Measurements from ENCODE around the gene FBRS. TPM values are rescaled to one million over a fixed set of nuclear protein-coding genes. Genes with fewer than 3 reads are reported as not detected.
"Not testable (repeated sequence)": the region's sequence is repeated elsewhere in the genome, so short reads cannot be mapped to it uniquely, and the experiment has no call there.

Gene FBRS
- total and polyA plus RNA-seq, 2 donors = 19.0 to 60.8 TPM

GRCh38 chr16:30621765-30622164, 36.5 kb upstream of the FBRS start:
- DNase-seq (ENCODE audit: low read depth in 6 of 9, low spot score in 9 of 9) = no peak
- H3K4me1 ChIP-seq (ENCODE audit: control insufficient read depth in 2 of 2, insufficient read depth in 2 of 2, low read length in 2 of 2) = no peaks in the 10 kb centered on the region
- no peak overlapping the region for H3K27ac ChIP-seq (ENCODE audit: low read depth in 1 of 2, low read length in 1 of 2)
- H3K4me3 ChIP-seq (ENCODE audit: low read length in 2 of 2) = no peak overlapping the region
- H3K27me3 ChIP-seq (ENCODE audit: control insufficient read depth in 2 of 2, insufficient read depth in 1 of 2, low read length in 1 of 2) = no peaks in the 10 kb centered on the region
- no peaks in the 10 kb centered on the region for H3K36me3 ChIP-seq (ENCODE audit: control insufficient read depth in 2 of 2, insufficient read depth in 2 of 2, low read length in 1 of 2)
- WGBS = 91% methylated on average over 5 of the region's 5 CpGs
- H3K9me3 ChIP-seq (ENCODE audit: control insufficient read depth in 2 of 2, insufficient read depth in 1 of 2, low read length in 1 of 2) = peaks cover 0 to 11% of the 10 kb centered on the region in 2 donors

DNA sequence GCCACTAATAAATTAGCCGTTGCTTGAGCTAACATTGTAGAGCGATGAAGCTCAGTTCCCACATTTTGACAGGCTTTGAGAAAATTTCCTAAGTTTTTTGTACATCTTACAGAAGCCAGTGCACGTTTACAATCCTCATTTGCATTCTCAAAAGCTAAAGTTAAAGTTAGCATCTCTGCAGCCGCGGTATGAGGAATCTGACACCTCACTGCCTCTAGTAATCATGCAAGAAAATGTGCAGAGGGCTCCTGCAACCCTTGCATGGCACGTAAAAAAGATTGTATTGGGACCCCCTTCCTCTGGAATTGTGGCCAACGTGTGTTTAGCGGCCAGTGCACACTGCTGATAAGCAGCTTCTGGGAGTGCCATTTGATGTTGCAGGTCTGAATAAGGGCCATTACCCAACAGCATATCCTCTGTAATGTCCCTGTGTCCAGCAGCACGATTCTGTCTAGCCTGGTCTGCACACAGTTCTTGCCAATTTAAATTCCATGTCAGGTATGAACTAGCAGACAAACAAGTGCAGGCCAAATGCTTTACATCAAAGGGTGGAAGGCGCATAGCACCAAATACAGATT, 35.7 kb upstream of the FBRS start:
- WGBS = 79% methylated on average over 10 of the region's 10 CpGs
- no peak for DNase-seq (ENCODE audit: low read depth in 6 of 9, low spot score in 9 of 9)
- H3K4me1 ChIP-seq (ENCODE audit: control insufficient read depth in 2 of 2, insufficient read depth in 2 of 2, low read length in 2 of 2) = no peaks in the 10 kb centered on the region

GRCh38 chr16:30623536-30624283, 34.5 kb upstream of the FBRS start:
- Histone ChIP-seq H3K27ac (ENCODE audit: low read depth in 1 of 2, low read length in 1 of 2) (no peak overlapping the region), H3K4me1 (ENCODE audit: control insufficient read depth in 2 of 2, insufficient read depth in 2 of 2, low read length in 2 of 2) (peaks cover 0 to 3% of the 10 kb centered on the region in 2 donors), H3K4me3 (ENCODE audit: low read length in 2 of 2) (no peak overlapping the region), H3K36me3 (ENCODE audit: control insufficient read depth in 2 of 2, insufficient read depth in 2 of 2, low read length in 1 of 2) (no peaks in the 10 kb centered on the region), H3K27me3 (ENCODE audit: control insufficient read depth in 2 of 2, insufficient read depth in 1 of 2, low read length in 1 of 2) (no peaks in the 10 kb centered on the region), H3K9me3 (ENCODE audit: control insufficient read depth in 2 of 2, insufficient read depth in 1 of 2, low read length in 1 of 2) (peaks cover 0 to 11% of the 10 kb centered on the region in 2 donors)
- WGBS = 82% methylated on average over 11 of the region's 11 CpGs
- no peak for DNase-seq (ENCODE audit: low read depth in 6 of 9, low spot score in 9 of 9)

More for the DNA sequence above, 35.7 kb upstream of the FBRS start:
- peaks cover 0 to 11% of the 10 kb centered on the region in 2 donors for H3K9me3 ChIP-seq (ENCODE audit: control insufficient read depth in 2 of 2, insufficient read depth in 1 of 2, low read length in 1 of 2)
- H3K27ac ChIP-seq (ENCODE audit: low read depth in 1 of 2, low read length in 1 of 2) = no peak overlapping the region
- H3K27me3 ChIP-seq (ENCODE audit: control insufficient read depth in 2 of 2, insufficient read depth in 1 of 2, low read length in 1 of 2) = no peaks in the 10 kb centered on the region
- H3K4me3 ChIP-seq (ENCODE audit: low read length in 2 of 2) = no peak overlapping the region
- H3K36me3 ChIP-seq (ENCODE audit: control insufficient read depth in 2 of 2, insufficient read depth in 2 of 2, low read length in 1 of 2) = no peaks in the 10 kb centered on the region

- H3K4me1 ChIP-seq (ENCODE audit: control insufficient read depth in 2 of 2, insufficient read depth in 2 of 2, low read length in 2 of 2) = peaks cover 0 to 10% of the 10 kb centered on the region in 2 donors
- no peaks in the 10 kb centered on the region for H3K27me3 ChIP-seq (ENCODE audit: control insufficient read depth in 2 of 2, insufficient read depth in 1 of 2, low read length in 1 of 2)
- H3K9me3 ChIP-seq (ENCODE audit: control insufficient read depth in 2 of 2, insufficient read depth in 1 of 2, low read length in 1 of 2) = peaks cover 0 to 11% of the 10 kb centered on the region in 2 donors
- H3K36me3 ChIP-seq (ENCODE audit: control insufficient read depth in 2 of 2, insufficient read depth in 2 of 2, low read length in 1 of 2) = no peaks in the 10 kb centered on the region
- no peak overlapping the region for H3K4me3 ChIP-seq (ENCODE audit: low read length in 2 of 2)
- no peak for DNase-seq (ENCODE audit: low read depth in 6 of 9, low spot score in 9 of 9)
- no peak overlapping the region for H3K27ac ChIP-seq (ENCODE audit: low read depth in 1 of 2, low read length in 1 of 2)
- WGBS = 97% methylated on average over 9 of the region's 9 CpGs
These were observed 32.0 kb upstream of the FBRS start for GRCh38 chr16:30626236-30626635.

DNA sequence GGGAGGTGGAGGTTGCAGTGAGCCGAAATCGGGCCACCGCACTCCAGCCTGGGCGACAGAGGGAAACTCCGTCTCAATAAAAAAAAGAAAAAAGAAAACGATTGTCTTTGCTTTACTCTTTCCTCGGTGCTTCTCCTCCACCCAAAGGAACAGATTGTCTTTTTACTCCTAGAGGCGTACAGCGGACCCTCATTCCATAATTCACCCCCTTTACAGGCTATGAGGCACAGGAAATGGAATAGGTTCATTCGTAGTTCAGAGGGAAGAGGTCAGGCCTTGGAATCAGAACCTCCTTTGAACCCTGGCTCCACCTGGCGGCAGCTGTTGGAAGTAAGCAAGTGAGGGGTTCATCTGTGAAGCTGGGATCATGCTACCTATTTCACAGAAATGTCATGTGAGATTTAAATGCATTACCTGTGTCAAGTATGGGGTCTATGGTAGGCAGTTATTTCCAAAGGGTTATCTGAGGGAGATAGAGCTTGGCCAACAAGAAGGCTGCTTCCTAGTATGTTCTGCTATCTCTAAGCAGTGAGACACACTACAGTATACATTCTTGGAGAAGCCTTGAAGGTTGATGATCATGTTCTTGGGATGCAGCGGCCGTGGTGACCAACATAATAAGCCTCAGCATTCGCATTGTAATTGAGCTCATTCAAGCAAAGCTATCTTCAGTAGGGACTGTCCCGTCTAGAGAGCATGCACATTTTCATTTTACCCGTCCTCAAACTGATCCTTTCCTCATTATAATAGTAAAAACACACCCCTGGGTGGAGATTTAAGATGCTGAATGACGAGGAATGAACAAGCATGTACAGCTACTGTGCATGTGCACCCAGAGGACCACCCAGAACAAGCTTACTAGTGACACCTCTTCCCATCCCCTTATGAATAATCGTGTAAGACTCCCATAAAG, 29.3 kb upstream of the FBRS start:
- H3K9me3 ChIP-seq (ENCODE audit: control insufficient read depth in 2 of 2, insufficient read depth in 1 of 2, low read length in 1 of 2) = peaks cover 0 to 10% of the 10 kb centered on the region in 2 donors
- peaks cover 5 to 16% of the 10 kb centered on the region in 2 donors for H3K4me1 ChIP-seq (ENCODE audit: control insufficient read depth in 2 of 2, insufficient read depth in 2 of 2, low read length in 2 of 2)
- H3K27ac ChIP-seq (ENCODE audit: low read depth in 1 of 2, low read length in 1 of 2) = no peak overlapping the region
- H3K36me3 ChIP-seq (ENCODE audit: control insufficient read depth in 2 of 2, insufficient read depth in 2 of 2, low read length in 1 of 2) = no peaks in the 10 kb centered on the region
- no peaks in the 10 kb centered on the region for H3K27me3 ChIP-seq (ENCODE audit: control insufficient read depth in 2 of 2, insufficient read depth in 1 of 2, low read length in 1 of 2)
- H3K4me3 ChIP-seq (ENCODE audit: low read length in 2 of 2) = no peak overlapping the region
- DNase-seq (ENCODE audit: low read depth in 6 of 9, low spot score in 9 of 9) = peak in 8 of 9 donors; percentile 71 to 93 (median 86)
- 40% methylated on average over 18 of the region's 18 CpGs for WGBS

GRCh38 chr16:30632454-30632853, 25.8 kb upstream of the FBRS start:
- peaks cover 6 to 23% of the 10 kb centered on the region in 2 donors for H3K4me1 ChIP-seq (ENCODE audit: control insufficient read depth in 2 of 2, insufficient read depth in 2 of 2, low read length in 2 of 2)
- 98% methylated on average over 7 of the region's 7 CpGs for WGBS
- not testable (repeated sequence) for H3K9me3 ChIP-seq (ENCODE audit: control insufficient read depth in 2 of 2, insufficient read depth in 1 of 2, low read length in 1 of 2); H3K4me3 ChIP-seq (ENCODE audit: low read length in 2 of 2); H3K27ac ChIP-seq (ENCODE audit: low read depth in 1 of 2, low read length in 1 of 2); DNase-seq (ENCODE audit: low read depth in 6 of 9, low spot score in 9 of 9); H3K27me3 ChIP-seq (ENCODE audit: control insufficient read depth in 2 of 2, insufficient read depth in 1 of 2, low read length in 1 of 2); H3K36me3 ChIP-seq (ENCODE audit: control insufficient read depth in 2 of 2, insufficient read depth in 2 of 2, low read length in 1 of 2)

DNA sequence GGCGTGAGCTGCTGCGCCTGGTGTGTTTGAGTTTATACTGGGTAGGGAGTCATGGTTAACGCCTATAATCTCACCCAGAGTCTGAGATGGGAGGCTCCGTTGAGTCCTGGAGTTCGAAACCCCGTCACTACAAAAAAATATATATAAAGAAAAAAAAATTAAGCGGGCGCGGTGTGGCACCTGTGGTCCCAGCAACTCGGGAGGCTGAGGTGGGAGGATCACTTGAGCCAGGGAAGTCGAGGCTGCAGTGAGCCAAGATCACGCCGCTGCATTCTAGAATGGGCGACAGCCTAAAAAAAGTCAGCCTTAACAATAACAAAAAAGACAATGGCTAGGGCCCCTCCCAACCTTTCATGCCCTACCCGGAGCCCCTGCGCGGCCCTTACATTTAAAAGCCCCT, 24.7 kb upstream of the FBRS start:
- no peaks in the 10 kb centered on the region for H3K36me3 ChIP-seq (ENCODE audit: control insufficient read depth in 2 of 2, insufficient read depth in 2 of 2, low read length in 1 of 2)
- peak overlapping the region; percentile 69 to 74 for H3K4me3 ChIP-seq (ENCODE audit: low read length in 2 of 2)
- H3K27me3 ChIP-seq (ENCODE audit: control insufficient read depth in 2 of 2, insufficient read depth in 1 of 2, low read length in 1 of 2) = no peaks in the 10 kb centered on the region
- no peak for DNase-seq (ENCODE audit: low read depth in 6 of 9, low spot score in 9 of 9)
- peak overlapping the region; percentile 50 to 82 for H3K27ac ChIP-seq (ENCODE audit: low read depth in 1 of 2, low read length in 1 of 2)
- no peaks in the 10 kb centered on the region for H3K9me3 ChIP-seq (ENCODE audit: control insufficient read depth in 2 of 2, insufficient read depth in 1 of 2, low read length in 1 of 2)
- WGBS = 86% methylated on average over 17 of the region's 17 CpGs
- H3K4me1 ChIP-seq (ENCODE audit: control insufficient read depth in 2 of 2, insufficient read depth in 2 of 2, low read length in 2 of 2) = peaks cover 6 to 22% of the 10 kb centered on the region in 2 donors

DNA sequence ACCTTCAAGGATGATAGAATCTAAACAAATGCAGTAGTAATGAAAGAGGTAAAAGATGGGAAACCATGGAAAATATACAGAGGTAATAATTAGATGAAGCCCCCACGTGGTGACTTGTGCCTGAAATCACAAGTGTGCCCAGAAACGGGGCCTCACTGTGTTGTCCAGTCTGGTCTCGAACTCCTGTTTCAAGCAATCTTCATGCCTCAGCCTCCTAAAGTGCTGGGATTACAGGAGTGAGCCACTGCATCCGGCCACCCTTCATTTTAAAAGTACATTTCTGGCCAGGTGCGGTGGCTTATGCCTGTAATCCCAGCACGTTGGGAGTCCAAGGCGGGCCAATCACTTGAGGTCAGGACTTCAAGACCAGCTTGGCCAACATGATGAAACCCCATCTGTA, 21.6 kb upstream of the FBRS start:
- DNase-seq (ENCODE audit: low read depth in 6 of 9, low spot score in 9 of 9) = no peak
- Histone ChIP-seq H3K36me3 (ENCODE audit: control insufficient read depth in 2 of 2, insufficient read depth in 2 of 2, low read length in 1 of 2) (no peaks in the 10 kb centered on the region), H3K4me3 (ENCODE audit: low read length in 2 of 2) (no peak overlapping the region), H3K4me1 (ENCODE audit: control insufficient read depth in 2 of 2, insufficient read depth in 2 of 2, low read length in 2 of 2) (peaks cover 6 to 13% of the 10 kb centered on the region in 2 donors), H3K27me3 (ENCODE audit: control insufficient read depth in 2 of 2, insufficient read depth in 1 of 2, low read length in 1 of 2) (no peaks in the 10 kb centered on the region), H3K27ac (ENCODE audit: low read depth in 1 of 2, low read length in 1 of 2) (no peak overlapping the region), H3K9me3 (ENCODE audit: control insufficient read depth in 2 of 2, insufficient read depth in 1 of 2, low read length in 1 of 2) (no peaks in the 10 kb centered on the region)
- WGBS = 98% methylated on average over 7 of the region's 7 CpGs

GRCh38 chr16:30637139-30637538, 21.1 kb upstream of the FBRS start:
- WGBS = 94% methylated on average over 10 of the region's 10 CpGs
- H3K4me3 ChIP-seq (ENCODE audit: low read length in 2 of 2); H3K27ac ChIP-seq (ENCODE audit: low read depth in 1 of 2, low read length in 1 of 2); H3K36me3 ChIP-seq (ENCODE audit: control insufficient read depth in 2 of 2, insufficient read depth in 2 of 2, low read length in 1 of 2); H3K9me3 ChIP-seq (ENCODE audit: control insufficient read depth in 2 of 2, insufficient read depth in 1 of 2, low read length in 1 of 2); H3K27me3 ChIP-seq (ENCODE audit: control insufficient read depth in 2 of 2, insufficient read depth in 1 of 2, low read length in 1 of 2); DNase-seq (ENCODE audit: low read depth in 6 of 9, low spot score in 9 of 9): not testable (repeated sequence)
- H3K4me1 ChIP-seq (ENCODE audit: control insufficient read depth in 2 of 2, insufficient read depth in 2 of 2, low read length in 2 of 2) = peaks cover 6 to 13% of the 10 kb centered on the region in 2 donors
